ENCODE measurements around the gene PHF10.

Gene PHF10

DNA sequence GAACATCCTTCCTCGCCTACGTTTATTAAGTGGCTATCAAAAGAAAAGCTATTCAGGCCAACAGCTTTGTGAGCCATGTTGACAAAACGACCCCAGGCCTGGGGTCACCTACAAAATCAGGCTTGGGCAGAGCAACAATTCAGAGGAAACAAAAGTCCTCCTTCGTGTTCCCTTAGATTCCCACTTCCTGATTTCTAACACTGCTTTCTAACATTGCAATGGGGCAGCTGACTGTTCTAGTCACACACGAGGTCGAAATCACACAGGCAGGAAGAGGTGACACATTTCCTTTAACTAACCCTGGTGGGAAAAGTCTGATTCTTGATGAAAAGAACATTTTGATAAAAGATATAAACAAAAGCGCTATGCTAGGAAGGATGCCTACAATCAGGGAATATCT, 54.4 kb downstream of the PHF10 start:
- DNase-seq: no peak

DNA sequence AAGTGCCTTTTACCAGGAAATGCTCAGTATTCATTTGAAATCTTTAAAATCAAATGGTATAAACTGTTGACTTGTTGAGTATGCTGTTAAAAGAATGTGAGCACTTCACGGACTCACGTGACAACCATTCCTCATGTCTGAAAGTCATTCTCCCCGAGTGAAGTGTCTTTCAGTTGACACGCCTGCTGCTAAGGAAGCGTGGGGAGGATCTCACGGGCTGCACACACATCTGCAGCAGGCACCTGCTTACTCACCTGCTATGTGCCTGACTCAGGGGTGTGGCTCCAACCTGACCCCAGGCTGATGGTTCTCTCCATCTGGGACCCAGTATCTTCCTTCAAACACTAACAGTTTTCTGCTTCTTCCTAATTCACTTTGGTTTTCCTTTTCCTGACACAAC, 55.2 kb downstream of the PHF10 start:
- no peak for DNase-seq

DNA sequence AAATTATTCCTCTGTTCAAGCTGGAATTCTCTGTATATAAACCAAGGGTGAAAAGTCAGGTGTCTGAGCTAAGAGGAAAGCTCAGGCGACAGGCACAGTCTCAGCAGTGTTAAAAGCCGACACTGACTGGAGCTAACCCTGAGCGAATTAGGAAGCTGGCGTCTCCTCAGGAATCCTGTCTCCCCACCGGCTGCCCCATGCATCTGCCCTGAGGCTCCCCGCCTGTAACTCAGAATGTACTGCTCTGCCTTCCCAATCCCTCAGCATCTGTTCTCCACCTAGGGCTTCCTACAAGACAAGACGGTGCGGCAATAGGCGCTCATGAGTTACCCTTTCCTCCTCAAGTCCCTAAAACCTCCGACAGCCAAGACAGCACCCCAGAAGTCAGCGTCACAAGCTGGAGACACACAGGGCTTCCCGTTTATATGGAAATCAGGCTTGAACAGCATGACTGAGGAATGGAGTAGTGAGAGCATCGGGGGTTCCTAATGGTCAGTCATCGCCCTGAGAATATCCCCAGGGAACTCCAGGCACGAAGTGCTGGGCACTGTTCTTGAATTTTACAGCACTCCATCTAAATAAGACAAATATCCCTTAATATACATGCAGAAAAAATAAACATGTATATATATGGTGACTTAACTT, 56.0 kb downstream of the PHF10 start:
- no peak for DNase-seq

DNA sequence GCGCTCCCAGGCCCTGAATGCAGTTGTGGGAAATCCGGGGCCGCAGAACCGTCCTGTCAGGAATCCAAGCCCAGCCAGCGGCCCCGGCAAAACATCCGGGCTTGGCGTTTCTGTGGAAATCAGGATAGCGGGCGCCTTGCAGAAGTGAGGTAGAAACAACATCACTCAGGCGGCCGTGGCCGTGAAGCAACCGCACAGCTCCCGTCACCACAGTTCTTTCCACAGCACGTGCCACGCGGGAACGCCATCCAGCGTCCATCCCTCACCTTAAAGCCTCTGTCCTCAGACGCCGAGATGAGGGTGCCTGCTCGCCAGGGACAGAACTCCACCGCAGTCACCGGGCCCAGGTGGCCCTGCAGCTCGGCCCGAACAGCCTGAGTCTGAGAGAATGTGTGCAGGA, 56.6 kb downstream of the PHF10 start:
- DNase-seq: no peak

DNA sequence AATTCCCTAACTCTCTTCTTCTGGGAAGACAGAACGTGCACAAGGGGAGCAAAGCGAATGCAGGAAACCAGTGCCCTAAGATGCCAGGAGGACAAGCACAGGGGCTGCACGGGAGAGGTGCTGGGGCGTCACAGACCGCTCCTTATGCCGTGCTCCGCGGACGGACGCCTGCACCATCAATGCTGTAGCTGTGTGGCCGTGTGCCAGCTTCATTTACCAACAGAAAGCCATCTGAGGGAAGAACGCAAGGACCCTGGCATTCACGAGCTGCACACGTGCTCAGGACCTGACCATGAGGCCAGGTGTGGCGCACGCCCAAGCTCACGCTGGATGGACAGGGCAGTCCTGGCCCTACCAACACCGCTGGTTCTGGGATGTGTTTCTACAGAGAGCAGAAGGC, 57.9 kb downstream of the PHF10 start:
- DNase-seq: no peak

DNA sequence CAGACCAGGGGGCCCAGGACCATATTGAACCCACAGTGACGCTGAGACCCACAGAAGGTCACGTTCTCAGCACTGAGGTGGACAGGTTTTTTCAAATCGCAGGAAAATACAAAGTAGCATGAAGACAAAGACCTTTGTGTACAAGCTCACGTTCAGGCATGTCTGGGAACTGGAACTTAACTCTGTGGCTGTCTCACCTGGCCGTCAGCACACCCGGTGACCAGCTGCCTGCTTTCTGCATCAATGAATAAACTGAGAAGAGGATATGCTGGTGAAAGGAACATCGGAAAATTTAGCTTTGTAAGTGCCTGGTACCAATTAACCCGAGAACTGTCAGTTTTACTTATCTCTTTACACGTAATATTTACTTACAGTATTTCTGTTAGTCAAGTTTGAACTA, 59.0 kb downstream of the PHF10 start:
- DNase-seq: no peak

DNA sequence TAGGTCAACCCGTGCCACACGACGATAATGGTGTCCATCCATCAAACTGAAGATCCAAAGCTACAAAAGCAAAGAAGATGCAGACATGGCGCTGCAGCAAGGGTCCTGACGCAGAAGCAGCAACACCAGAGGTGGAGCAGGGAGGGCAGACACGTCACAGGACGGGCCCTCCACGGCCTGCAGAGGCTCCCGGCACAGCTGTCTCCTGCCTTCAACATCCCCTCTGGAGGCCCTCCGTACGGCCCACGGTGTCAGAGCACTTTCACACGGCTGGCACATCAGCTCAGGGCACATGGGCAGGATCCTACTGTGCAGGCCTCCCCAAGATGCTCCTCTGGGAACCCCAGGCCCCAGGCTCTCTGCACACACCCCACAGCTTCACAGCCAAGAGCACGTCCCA, 60.1 kb downstream of the PHF10 start:
- no peak for DNase-seq

DNA sequence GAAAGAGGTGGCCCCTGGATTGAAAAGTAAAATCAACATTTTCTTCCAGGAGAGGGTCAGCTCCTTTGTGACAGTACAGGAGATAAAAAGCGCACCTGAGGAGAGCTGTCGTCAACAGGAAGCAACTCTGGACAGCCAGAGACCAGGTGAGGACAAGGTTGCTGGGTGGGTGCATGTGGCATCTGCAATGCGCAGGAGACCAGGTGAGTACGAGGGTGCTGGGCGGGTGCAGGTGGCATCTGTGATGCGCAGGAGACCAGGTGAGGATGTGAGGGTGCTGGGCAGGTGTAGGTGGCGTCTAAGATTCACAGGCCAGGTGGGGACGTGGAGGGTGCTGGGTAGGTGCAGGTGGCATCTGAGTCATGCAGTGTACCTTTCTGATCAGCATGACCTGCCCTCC, 60.8 kb downstream of the PHF10 start:
- DNase-seq: no peak

DNA sequence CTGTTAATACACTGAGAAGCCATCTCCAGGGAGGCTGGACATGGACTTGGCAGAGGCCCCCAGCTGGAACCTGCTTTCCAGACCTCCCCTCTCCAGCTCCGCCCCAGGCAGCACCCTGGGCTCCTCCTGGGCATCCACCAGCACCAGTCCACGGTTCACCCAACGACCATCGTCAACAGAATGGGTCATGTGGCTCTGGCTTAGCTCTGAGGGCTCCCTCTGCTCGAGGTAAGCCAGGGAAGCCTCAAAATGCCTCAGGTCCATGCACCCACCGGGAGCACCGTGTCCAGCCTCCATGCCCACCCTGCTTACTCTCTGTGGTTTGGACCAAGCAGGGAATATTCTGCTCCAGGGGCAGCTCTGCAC, 62.9 kb downstream of the PHF10 start:
- DNase-seq: no peak

DNA sequence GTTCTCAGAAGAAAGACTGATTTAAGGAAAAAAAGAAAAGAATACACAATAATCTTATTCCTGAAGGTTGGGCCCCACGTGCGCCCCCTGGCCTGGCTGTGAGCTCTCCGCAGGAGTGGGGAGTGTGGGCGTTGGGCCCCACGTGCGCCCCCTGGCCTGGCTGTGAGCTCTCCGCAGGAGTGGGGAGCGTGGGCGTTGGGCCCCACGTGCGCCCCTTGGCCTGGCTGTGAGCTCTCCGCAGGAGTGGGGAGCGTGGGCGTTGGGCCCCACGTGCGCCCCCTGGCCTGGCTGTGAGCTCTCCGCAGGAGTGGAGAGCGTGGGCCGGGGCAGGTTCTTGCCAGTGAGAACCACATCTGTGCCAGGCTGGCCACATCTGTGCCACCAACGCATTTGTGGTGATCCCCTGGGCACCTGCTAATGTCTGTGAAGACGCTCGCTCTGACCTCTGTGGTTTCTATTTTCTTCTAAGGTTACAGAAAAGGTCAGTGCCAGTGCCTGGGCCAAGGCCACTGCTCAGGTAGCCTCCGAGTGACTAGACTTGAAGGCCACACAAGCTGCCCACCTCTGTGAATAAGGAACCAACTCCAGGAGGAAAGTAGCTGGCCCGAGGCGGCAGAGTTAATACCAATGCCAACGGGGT, 63.4 kb downstream of the PHF10 start:
- no peak for DNase-seq

DNA sequence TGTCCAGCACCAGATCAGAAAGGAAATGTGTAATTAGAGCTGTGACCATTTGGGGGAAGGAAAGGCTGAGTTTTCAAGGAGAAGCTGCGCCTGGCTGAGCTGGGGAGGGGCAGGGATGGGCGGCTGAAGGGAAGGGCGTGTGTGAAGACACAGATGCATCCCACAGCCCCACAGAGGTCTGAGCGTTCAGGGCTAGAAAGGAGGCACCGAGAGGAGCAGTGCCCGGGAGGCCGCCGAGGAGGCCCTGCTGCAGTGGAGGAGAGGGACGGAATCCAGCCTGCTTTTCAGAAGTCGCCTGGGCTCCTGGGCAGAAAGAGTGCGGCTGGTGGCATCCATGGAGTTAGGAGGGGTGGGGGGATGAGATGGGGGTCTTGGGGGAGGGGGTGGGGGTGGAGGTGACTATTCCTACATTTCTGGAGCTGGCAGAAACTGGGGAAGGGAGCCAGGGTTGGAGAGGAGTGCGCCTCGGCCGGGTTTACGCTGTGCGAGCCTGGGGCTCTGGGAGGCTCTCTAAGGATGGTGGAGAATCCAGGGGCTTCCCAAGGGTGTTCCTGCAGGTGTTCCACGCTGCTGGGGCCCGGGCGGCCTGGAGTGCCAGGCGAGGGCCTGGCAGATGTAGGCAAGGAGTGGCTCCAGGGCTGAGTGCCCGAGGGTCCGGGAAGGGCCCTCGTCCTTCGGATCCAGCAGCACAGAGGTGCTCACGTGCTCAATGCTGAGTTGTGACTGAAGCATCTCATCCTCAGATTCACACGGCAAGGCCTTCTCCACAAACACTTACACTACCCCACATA, 64.3 kb downstream of the PHF10 start:
- no peak for DNase-seq

DNA sequence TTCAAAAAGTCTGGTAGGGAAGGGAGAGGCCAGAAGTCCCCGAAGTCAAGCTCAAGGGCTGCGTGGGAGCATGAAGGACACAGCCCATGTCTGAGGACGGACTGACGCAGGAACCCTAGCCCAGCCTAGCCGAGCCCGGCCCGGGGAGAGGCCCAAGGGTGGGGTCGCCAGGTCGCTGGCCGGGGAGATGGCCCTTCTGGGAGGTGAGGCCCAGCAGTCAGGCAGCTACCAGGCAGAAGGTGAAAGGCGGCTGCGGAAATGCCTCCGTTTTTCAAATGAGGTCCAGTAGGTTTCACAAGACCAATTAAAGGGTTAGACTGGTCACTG, 67.1 kb downstream of the PHF10 start:
- no peak for DNase-seq

DNA sequence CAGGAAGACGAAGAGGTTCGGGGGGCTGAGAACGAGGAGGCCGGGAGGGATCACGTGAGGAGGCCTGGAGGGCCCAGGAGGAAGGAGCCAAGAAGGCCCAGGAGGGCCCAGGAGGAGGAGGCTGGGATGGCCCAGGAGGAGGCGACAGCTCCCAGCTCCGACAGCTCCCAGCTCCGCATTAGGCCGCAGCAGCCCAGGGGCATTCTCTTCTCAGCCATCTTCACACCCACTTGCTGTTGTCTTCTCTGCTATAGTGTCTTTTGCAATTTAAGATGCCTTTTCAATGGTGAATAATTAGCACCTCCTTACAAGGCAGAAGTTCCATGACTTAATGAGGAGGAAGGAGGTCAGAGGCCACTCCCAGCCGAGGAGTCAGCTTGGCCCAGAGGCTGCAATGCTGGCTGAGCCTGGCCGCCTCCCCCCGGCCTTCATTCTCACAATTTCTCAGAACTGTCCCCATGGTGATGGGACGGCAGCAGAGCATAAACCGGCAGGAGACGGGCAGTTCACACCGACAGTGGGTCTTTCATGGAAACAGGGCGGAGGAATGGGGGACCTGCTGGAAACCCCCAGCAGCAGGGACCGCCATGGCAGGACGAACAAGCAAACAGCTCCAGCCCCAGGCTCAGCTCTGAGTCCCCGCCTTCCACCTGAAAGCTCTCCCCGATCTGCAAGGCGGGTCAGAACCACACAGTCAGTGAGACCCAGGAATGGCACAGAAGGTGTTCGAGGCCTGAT, 67.6 kb downstream of the PHF10 start:
- no peak for DNase-seq

DNA sequence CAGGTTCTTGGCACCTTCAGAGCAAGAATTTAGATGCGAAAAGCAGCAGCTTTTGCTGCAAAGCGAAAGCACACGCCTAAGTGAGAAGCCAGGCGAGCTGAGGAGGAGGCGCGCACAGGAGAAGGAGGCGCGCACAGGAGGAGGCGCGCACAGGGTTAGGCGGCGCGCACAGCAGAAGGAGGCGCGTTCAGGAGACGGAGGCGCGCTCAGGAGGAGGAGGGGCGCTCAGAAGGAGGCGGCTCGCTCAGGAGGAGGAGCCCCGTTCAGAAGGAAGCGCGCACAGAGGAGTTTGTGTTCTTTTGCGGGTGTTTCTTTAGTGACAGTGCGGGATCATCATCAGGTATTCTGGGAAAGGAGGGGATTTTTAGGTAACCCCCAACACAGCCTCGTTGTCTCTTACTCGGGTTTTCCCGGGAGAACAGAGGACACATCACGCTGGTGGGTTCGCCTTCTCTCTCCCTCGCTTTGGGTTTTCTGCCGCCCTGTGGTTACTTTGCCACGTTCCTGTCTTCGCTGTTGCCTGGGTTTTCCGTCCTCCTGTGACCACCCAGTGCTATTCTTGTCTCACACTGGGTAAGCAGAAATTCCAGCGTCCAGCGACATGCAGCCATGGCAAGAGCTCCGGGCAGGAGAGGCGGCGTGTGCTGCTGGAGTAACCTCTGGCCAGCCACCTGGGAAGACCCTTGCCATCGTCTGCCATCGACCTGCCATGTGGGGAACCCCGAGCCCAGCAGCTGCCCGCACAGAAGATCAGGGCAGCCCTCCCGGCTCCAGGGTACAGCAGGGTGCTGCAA, 69.5 kb downstream of the PHF10 start:
- DNase-seq: peak; percentile 67
